ENCODE data around the gene DDR1.

DDR1 gene

GRCh38 chr6:30839671-30840070, 44.6 kb upstream of the DDR1 start:
- TF ChIP-seq CTCF (IDR thresholded peaks at IDR 0.05), result no peak
- DNase-seq (ENCODE audit: low spot score), result no peak
- H3K4me3 ChIP-seq, result no peak overlapping the region
- H3K27ac ChIP-seq, result no peak overlapping the region

- TF ChIP-seq CTCF (IDR thresholded peaks at IDR 0.05), result no peak
- DNase-seq (ENCODE audit: low spot score), result no peak
- no peak overlapping the region for H3K4me3 ChIP-seq
- H3K27ac ChIP-seq, result no peak overlapping the region
Observed at GRCh38 chr6:30840084-30840934, 44.0 kb upstream of the DDR1 start.

GRCh38 chr6:30840935-30841643, 43.2 kb upstream of the DDR1 start:
- Histone ChIP-seq H3K27ac (no peak overlapping the region), H3K4me3 (no peak overlapping the region)
- DNase-seq (ENCODE audit: low spot score), result no peak
- no peak for TF ChIP-seq CTCF (IDR thresholded peaks at IDR 0.05)

- Histone ChIP-seq H3K27ac (no peak overlapping the region), H3K4me3 (no peak overlapping the region)
- no peak for TF ChIP-seq CTCF (IDR thresholded peaks at IDR 0.05)
- DNase-seq (ENCODE audit: low spot score), result no peak
Observed at GRCh38 chr6:30841644-30842504, 42.4 kb upstream of the DDR1 start.

- TF ChIP-seq CTCF (IDR thresholded peaks at IDR 0.05), result no peak
- H3K27ac ChIP-seq, result no peak overlapping the region
- no peak overlapping the region for H3K4me3 ChIP-seq
- no peak for DNase-seq (ENCODE audit: low spot score)
Observed at GRCh38 chr6:30842754-30843610, 41.3 kb upstream of the DDR1 start.

GRCh38 chr6:30843611-30843998, 40.7 kb upstream of the DDR1 start:
- Histone ChIP-seq H3K27ac (peak overlapping the region in 1 of 2 donors; percentile 51), H3K4me3 (no peak overlapping the region)
- no peak for TF ChIP-seq CTCF (IDR thresholded peaks at IDR 0.05)
- no peak for DNase-seq (ENCODE audit: low spot score)
